ENCODE data around the gene LPP. TPM values are rescaled to one million over a fixed set of nuclear protein-coding genes. Genes with fewer than 3 reads are reported as not detected.

Gene LPP
- total RNA-seq, 1 donor from 2014 or later: 93.9 TPM

DNA sequence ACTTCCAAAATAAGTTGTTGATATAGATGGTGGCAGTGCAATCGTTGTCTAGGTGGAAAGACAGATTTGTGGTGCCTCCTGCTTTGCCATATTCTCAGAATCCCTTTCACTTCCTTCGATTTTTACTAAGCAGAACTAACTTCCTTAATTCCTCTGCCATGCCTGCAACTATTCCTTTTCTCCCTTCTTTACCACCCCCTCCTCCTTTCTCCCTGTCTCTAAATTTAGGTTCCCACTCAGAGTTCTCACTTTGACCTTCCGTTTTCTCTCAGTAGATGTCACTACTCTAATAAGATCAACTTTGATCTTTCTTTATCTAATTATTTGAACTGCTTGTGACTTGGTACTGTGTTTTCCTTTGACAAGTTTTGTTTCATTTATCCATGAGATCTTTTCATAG lies 351.2 kb downstream of the LPP start:
- DNase-seq (ENCODE audit: low read depth): no peak
- no peak overlapping the region for H3K4me3 ChIP-seq (ENCODE audit: low read depth, low read length)
- TF ChIP-seq, protein P1, sequence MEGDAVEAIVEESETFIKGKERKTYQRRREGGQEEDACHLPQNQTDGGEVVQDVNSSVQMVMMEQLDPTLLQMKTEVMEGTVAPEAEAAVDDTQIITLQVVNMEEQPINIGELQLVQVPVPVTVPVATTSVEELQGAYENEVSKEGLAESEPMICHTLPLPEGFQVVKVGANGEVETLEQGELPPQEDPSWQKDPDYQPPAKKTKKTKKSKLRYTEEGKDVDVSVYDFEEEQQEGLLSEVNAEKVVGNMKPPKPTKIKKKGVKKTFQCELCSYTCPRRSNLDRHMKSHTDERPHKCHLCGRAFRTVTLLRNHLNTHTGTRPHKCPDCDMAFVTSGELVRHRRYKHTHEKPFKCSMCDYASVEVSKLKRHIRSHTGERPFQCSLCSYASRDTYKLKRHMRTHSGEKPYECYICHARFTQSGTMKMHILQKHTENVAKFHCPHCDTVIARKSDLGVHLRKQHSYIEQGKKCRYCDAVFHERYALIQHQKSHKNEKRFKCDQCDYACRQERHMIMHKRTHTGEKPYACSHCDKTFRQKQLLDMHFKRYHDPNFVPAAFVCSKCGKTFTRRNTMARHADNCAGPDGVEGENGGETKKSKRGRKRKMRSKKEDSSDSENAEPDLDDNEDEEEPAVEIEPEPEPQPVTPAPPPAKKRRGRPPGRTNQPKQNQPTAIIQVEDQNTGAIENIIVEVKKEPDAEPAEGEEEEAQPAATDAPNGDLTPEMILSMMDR (conservative IDR thresholded peaks at IDR 0.05; ENCODE audit: low read depth, low read length): no peak

DNA sequence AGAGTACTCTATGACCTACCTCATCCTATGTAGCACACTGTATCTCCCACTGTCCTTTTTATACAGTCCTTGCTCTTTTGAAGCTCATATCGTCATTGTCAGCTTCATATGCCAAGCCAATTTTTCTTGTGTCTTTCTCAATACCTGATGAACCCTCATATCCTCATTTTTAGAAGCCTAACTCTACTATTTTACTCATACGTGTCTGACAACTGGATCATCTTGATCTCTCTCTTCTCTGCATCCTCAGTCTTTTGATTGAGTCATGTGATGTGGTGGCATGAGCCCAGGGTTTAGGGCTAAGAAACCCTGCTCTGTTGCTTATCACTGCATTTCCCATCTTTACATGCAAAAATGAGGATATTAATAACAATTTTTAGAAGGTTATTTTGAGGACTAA lies 352.0 kb downstream of the LPP start:
- no peak overlapping the region for H3K4me3 ChIP-seq (ENCODE audit: low read depth, low read length)
- TF ChIP-seq, protein P1 (conservative IDR thresholded peaks at IDR 0.05; ENCODE audit: low read depth, low read length): no peak
- DNase-seq (ENCODE audit: low read depth): no peak

DNA sequence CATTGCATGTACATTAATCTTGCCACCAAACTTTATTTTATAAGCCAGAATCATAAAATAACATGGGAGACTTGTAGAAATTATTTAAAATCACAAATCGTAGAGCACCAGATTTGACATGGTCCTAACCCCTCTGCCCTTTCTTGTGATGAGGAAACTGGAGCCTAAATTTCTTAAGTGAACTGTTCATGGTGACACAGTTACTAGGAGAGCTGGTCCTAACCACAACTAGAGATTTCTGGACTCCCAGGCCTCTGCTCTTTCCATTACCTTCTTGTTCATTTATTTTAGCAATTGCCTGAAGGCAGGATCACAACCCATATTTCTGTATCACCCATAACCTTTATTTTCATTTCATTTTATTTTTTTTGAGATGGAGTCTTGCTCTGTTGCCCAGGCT lies 352.5 kb downstream of the LPP start:
- DNase-seq (ENCODE audit: low read depth): no peak
- TF ChIP-seq, protein P1 (conservative IDR thresholded peaks at IDR 0.05; ENCODE audit: low read depth, low read length): no peak

DNA sequence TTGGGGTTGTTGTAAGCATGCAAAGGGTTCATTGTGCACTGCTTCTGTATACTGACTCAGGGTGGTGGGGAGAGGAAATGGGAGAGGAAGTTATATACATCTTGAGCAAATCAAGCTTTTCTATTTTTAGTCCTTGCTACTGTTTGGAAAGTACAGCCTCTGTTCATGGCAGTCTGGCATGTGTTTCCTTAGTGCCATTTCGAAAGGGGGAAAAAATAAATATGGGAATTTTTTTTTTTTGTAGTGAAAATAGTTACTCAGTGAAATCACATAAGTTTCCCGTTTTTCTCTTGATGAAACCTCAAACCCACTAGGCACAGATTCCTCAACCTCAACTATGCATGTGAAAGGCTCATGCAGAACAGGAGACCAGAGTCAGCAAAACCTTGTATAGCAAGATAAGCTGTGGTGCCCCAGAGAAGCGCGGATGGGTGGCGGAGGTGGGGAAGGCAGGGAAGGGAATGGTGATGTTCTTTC lies 353.3 kb downstream of the LPP start:
- H3K4me3 ChIP-seq (ENCODE audit: low read depth, low read length): no peak overlapping the region
- TF ChIP-seq, protein P1 (conservative IDR thresholded peaks at IDR 0.05; ENCODE audit: low read depth, low read length): no peak
- no peak for DNase-seq (ENCODE audit: low read depth)

More for the DNA sequence above, 352.5 kb downstream of the LPP start:
- no peak overlapping the region for H3K4me3 ChIP-seq (ENCODE audit: low read depth, low read length)

DNA sequence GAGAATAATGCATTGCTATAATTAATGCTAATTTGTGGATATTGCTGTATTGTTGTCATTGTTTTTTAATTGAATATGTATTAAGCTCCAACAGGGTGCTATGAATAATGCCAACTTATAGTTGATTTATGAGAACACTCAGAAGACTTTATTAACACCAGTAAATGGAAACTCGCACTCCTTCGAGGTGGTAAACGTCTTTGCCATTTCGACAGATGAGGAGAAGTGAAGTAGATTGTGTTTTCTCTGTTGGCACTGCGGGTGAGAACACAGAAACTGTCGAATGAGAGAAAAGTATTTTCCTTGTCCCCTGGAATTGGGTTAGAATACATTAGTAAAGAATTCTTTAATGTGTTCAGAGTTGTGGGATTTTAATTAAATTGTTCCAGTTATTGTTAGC lies 354.5 kb downstream of the LPP start:
- no peak overlapping the region for H3K4me3 ChIP-seq (ENCODE audit: low read depth, low read length)
- DNase-seq (ENCODE audit: low read depth): no peak
- TF ChIP-seq, protein P1 (conservative IDR thresholded peaks at IDR 0.05; ENCODE audit: low read depth, low read length): no peak

DNA sequence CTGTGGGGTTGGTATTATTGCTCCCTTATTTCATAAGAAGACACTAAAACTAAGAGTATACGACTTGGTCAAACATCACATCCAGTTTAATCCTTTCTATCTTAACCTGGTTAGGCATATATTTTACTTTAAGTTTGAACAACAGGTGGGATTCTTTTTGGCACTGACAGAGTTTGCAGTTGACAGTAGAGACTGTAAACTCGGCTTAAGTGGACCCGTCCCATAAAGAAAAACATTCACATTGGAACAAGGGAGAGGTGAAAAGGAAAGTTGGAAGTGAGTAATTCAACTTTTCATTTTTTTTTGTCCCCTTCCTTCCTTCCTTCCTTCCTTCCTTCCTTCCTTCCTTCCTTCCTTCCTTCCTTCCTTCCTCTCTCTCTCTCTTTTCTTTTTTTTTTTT lies 355.4 kb downstream of the LPP start:
- DNase-seq (ENCODE audit: low read depth): no peak
- H3K4me3 ChIP-seq (ENCODE audit: low read depth, low read length): no peak overlapping the region
- TF ChIP-seq, protein P1 (conservative IDR thresholded peaks at IDR 0.05; ENCODE audit: low read depth, low read length): no peak

DNA sequence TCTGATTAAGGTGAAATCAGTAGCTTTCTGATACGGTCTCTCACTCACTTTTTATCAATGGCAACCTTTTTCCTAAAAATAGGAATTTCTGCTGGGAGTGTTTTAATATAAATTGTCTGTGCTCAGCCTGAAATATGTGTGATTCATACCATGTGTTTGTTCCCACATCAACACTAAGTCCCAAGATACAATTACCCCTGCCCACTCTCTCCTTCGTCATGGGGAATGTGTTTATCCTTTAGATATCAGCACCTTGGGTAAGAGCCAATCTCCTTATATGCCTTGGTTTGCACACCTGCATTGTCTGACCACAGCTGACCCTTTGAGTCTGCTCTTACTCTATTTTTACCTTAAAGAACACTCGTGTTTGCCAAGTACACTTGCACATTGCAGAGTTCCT lies 356.4 kb downstream of the LPP start:
- TF ChIP-seq, protein P1 (conservative IDR thresholded peaks at IDR 0.05; ENCODE audit: low read depth, low read length): no peak
- no peak for DNase-seq (ENCODE audit: low read depth)
- no peak overlapping the region for H3K4me3 ChIP-seq (ENCODE audit: low read depth, low read length)
